ENCODE measurements around the gene ZSCAN22. TPM values are rescaled to one million over a fixed set of nuclear protein-coding genes. Genes with fewer than 3 reads are reported as not detected.

ZSCAN22 gene
- total RNA-seq, 4 donors from 2014 or later, result 2.5 to 4.6 (median 4.0) TPM

DNA sequence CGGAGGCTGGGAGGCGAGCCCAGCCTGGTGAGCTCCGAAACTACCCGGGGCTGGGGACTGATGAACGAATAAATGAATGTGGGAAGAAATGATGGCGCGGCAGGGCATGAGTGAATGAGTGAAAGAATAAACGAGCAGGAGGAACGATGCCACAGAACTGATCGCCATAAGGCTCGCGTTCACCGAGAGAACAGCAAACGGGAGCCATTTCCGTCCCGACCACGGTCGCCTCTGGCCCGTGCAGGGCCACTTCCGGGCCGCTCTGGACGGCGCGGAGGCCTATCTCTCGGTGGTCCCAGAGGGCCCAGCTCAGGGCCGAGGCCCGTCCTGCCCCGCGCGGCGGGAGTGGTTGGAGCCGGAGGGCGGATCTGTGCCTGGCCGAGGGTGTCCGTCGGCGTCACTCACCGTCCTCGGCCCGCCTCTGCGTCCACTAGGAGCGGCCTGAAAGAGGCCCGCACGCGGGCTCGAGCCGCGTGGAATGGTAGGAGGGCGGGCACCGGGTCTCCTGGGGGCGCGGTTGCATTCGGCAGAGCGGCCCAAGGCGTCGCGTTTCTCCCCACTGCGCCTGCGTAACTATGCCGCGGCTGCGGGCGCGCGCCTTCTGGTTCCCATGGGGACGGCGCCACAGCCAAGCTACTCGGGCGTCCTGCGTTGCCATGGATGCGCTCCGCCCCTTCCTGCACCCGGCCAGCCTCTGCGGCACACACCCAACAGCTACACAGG lies 35.6 kb downstream of the ZSCAN22 start, which contains the start of gene ZNF497:
Gene ZNF497 (minus strand): TSS at position 480 of the 723 bp plus-strand sequence. CDS start 5,116 bp downstream, outside the sequence.
- peak within 1 kb of the TSS; percentile 80 to 93 (median 89) for H3K27ac ChIP-seq
- H3K9me3 ChIP-seq, result no peaks in the 10 kb centered on the region
- peak; percentile 97 to 99 (median 98) for DNase-seq
- no peaks in the 10 kb centered on the region for H3K36me3 ChIP-seq
- TF ChIP-seq, protein P1, sequence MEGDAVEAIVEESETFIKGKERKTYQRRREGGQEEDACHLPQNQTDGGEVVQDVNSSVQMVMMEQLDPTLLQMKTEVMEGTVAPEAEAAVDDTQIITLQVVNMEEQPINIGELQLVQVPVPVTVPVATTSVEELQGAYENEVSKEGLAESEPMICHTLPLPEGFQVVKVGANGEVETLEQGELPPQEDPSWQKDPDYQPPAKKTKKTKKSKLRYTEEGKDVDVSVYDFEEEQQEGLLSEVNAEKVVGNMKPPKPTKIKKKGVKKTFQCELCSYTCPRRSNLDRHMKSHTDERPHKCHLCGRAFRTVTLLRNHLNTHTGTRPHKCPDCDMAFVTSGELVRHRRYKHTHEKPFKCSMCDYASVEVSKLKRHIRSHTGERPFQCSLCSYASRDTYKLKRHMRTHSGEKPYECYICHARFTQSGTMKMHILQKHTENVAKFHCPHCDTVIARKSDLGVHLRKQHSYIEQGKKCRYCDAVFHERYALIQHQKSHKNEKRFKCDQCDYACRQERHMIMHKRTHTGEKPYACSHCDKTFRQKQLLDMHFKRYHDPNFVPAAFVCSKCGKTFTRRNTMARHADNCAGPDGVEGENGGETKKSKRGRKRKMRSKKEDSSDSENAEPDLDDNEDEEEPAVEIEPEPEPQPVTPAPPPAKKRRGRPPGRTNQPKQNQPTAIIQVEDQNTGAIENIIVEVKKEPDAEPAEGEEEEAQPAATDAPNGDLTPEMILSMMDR (IDR thresholded peaks at IDR 0.05), result peak in 3 of 6 experiments; percentile 12 to 20 (median 14)
- TF ChIP-seq POLR2A (IDR thresholded peaks at IDR 0.05), result no peak
- no peaks in the 10 kb centered on the region for H3K27me3 ChIP-seq
- peak within 1 kb of the TSS; percentile 58 to 81 (median 72) for H3K4me3 ChIP-seq
- peaks cover 0 to 7% (median under 1%) of the 10 kb centered on the region in 4 donors for H3K4me1 ChIP-seq

DNA sequence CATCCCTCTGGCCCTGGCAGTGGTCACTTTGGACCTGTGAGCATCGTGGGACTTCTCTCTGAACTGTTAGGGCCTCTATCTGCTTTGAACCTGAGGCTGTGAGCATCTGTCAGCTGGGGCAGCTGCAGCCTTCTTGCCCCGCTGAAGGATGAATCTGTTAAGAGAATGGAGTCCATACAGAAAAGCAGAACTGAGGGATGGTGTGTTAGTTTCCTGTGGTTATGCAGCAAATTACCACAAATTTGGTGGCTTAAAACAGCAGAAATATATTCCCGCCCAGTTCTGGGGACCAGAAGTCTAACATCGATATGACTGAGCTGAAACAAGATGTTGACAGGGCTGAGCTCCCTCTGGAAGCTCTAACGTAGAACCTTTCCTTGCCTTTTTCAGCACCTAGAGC lies 37.4 kb downstream of the ZSCAN22 start:
- no peak for DNase-seq
- no peaks in the 10 kb centered on the region for H3K27me3 ChIP-seq
- TF ChIP-seq, protein P1 (IDR thresholded peaks at IDR 0.05), result no peak
- TF ChIP-seq POLR2A (IDR thresholded peaks at IDR 0.05), result no peak
- no peak overlapping the region for H3K4me3 ChIP-seq
- no peaks in the 10 kb centered on the region for H3K9me3 ChIP-seq
- no peak overlapping the region for H3K27ac ChIP-seq
- H3K4me1 ChIP-seq, result peaks cover 0 to 7% (median 0%) of the 10 kb centered on the region in 4 donors
- H3K36me3 ChIP-seq, result no peaks in the 10 kb centered on the region

DNA sequence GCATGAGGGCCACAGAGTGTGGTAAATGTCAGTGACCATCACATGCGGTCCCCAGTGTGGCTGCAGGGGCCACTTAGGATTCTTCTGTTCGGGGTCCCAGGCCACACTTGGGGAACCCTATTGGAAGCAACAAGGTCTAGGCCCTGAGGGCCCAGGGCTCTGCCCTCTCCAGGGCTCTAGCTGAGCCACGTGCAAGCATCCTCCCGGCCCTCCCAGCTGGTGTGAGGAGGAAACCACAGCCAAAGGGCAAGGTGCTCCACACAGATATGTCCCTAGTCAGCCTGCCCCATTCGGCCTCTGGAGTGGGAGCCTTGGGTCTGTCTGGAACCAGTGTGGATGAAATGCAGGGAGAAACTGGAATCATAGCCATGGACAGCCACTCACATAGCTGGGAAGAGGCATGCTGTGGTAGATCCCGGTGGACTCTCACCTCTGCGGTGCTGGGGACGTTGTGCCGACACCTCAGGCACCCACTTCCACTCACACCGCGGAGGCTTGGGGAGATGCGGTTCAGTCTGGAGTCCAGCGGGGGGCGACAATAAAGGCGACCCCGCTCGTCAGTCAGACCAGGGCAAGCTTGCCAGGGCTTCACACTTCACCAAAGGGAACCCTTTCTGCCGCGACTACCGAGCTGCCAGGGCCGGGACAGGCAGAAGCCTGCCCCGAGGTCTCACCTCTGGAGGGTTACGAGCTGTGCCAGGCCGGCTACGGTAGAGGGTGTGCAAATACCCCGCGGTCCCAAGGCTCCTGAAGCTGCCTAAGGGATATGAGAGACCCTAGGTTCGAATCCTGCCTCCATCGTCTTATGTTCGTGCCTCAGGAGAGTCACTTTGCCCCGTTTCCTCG lies 40.0 kb downstream of the ZSCAN22 start:
- no peaks in the 10 kb centered on the region for H3K27me3 ChIP-seq
- H3K27ac ChIP-seq, result no peak overlapping the region
- peaks cover 0 to 1% (median 0%) of the 10 kb centered on the region in 4 donors for H3K4me1 ChIP-seq
- no peaks in the 10 kb centered on the region for H3K9me3 ChIP-seq
- no peak for TF ChIP-seq POLR2A (IDR thresholded peaks at IDR 0.05)
- TF ChIP-seq, protein P1 (IDR thresholded peaks at IDR 0.05), result no peak
- DNase-seq, result peak in 1 of 3 donors; percentile 36
- no peak overlapping the region for H3K4me3 ChIP-seq
- H3K36me3 ChIP-seq, result no peaks in the 10 kb centered on the region

DNA sequence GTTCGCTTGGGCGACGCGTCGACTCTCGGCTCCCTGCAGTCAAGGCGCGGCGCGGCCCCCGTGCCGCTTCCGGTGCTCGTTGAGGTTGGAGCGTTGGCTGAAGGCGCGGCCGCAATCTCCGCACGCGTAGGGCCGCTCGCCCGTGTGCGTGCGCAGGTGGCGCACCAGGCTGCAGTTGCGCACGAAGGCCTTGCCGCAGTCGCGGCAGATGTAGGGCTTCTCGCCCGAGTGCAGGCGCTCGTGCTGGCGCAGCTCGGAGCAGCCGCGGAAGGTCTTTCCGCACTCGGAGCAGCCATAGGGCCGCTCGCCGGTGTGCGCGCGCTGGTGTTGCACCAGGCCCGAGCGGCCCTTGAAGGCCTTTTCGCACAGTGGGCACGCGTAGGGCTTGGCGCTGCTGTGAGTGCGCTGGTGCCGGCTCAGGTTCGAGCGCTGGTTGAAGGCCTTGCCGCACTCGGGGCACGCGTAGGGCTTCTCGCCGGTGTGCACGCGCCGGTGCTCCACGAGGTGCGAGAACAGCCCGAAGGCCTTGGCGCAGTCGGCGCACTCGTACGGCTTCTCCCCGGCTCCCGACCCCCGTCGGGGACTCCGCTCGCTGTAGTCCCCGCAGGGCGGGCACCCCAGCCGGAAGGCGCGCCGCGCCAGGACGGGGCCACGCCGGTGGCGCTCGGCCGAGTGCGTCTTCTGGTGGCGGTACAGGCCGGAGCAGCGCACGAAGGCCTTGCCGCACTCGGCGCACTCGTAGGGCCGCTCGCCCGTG lies 41.1 kb downstream of the ZSCAN22 start:
- no peaks in the 10 kb centered on the region for H3K36me3 ChIP-seq
- TF ChIP-seq POLR2A (IDR thresholded peaks at IDR 0.05), result no peak
- TF ChIP-seq, protein P1 (IDR thresholded peaks at IDR 0.05), result no peak
- H3K4me3 ChIP-seq, result no peak overlapping the region
- H3K4me1 ChIP-seq, result no peaks in the 10 kb centered on the region
- H3K27me3 ChIP-seq, result no peaks in the 10 kb centered on the region
- H3K27ac ChIP-seq, result no peak overlapping the region
- H3K9me3 ChIP-seq, result no peaks in the 10 kb centered on the region
- no peak for DNase-seq

Data from Peyer's patch (tissue), 4 donors.